NCI-H2196 (cell line): ENCODE data around the gene TSPAN9.

ENCODE experiments used
- DNase-seq: peaks from one replicate; lab custom pipeline; 2025; ENCODE audit not compliant: unreplicated experiment; lab: John Stamatoyannopoulos, UW

The TSPAN9 gene

GRCh38 chr12:3184485-3184884, 107.3 kb downstream of the TSPAN9 start:
- DNase-seq = no peak

- no peak for DNase-seq
Observed at GRCh38 chr12:3185260-3185870, 108.2 kb downstream of the TSPAN9 start.

GRCh38 chr12:3186546-3187215, 109.5 kb downstream of the TSPAN9 start:
- DNase-seq = no peak

- DNase-seq = peak; percentile 30
Observed at GRCh38 chr12:3187846-3188770, 110.9 kb downstream of the TSPAN9 start.

- no peak for DNase-seq
Observed at GRCh38 chr12:3189282-3189681, 112.1 kb downstream of the TSPAN9 start.

- no peak for DNase-seq
Observed at GRCh38 chr12:3190101-3190500, 112.9 kb downstream of the TSPAN9 start.

GRCh38 chr12:3191450-3191849, 114.3 kb downstream of the TSPAN9 start:
- DNase-seq = no peak

GRCh38 chr12:3192221-3192620, 115.0 kb downstream of the TSPAN9 start:
- DNase-seq = no peak

GRCh38 chr12:3193131-3193530, 116.0 kb downstream of the TSPAN9 start:
- no peak for DNase-seq

- no peak for DNase-seq
Observed at GRCh38 chr12:3193755-3194154, 116.6 kb downstream of the TSPAN9 start.

- no peak for DNase-seq
Observed at GRCh38 chr12:3195337-3195736, 118.2 kb downstream of the TSPAN9 start.

- no peak for DNase-seq
Observed at GRCh38 chr12:3195859-3196483, 118.8 kb downstream of the TSPAN9 start.

- no peak for DNase-seq
Observed at GRCh38 chr12:3196488-3196887, 119.3 kb downstream of the TSPAN9 start.

GRCh38 chr12:3197131-3197818, 120.1 kb downstream of the TSPAN9 start:
- DNase-seq = no peak

GRCh38 chr12:3199551-3200031, 122.4 kb downstream of the TSPAN9 start:
- DNase-seq = no peak

GRCh38 chr12:3200032-3200617, 122.9 kb downstream of the TSPAN9 start:
- DNase-seq = no peak

GRCh38 chr12:3200814-3201233, 123.6 kb downstream of the TSPAN9 start:
- no peak for DNase-seq

- no peak for DNase-seq
Observed at GRCh38 chr12:3201339-3202051, 124.3 kb downstream of the TSPAN9 start.

- no peak for DNase-seq
Observed at GRCh38 chr12:3202096-3202495, 124.9 kb downstream of the TSPAN9 start.
